ENCODE results near the gene CLRN2.
A peak's percentile ranks its signal among the peaks of the same experiment; 100 is the strongest.

Gene CLRN2

DNA sequence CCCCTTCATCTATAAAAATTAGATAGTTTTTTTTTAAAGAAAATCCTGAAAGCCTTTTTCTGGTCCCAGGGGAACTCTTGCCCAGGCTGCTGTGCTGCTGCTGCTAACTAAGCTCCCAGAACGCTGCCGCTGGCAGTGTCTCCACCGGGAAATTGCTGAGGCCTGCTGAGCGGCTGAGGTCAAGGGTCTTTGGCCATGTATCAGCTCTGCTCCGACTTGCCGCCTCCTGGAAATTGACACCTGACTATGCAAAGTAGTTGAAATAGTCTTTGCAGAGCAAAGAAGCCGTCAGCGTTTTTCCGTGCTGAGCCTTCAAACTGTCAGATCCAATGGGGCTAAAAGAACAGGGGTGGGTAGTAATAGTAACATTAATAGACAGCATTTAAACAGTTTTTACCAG lies 3.9 kb upstream of the CLRN2 start:
- Histone ChIP-seq H3K4me3 (ENCODE audit: low read depth in 1 of 2, low read length in 2 of 2) (peak overlapping the region; percentile 79 to 90), H3K27me3 (ENCODE audit: control insufficient read depth in 1 of 2, insufficient read depth in 2 of 2, low read length in 2 of 2) (no peaks in the 10 kb centered on the region), H3K9me3 (ENCODE audit: low read length) (no peaks in the 10 kb centered on the region), H3K36me3 (ENCODE audit: insufficient read depth, low read length) (peaks cover 13% of the 10 kb centered on the region), H3K4me1 (ENCODE audit: insufficient read depth, low read length) (peaks cover 17% of the 10 kb centered on the region), H3K9ac (ENCODE audit: low read length) (peak overlapping the region; percentile 51), H3K27ac (ENCODE audit: low read depth, low read length) (peak overlapping the region; percentile 50)

DNA sequence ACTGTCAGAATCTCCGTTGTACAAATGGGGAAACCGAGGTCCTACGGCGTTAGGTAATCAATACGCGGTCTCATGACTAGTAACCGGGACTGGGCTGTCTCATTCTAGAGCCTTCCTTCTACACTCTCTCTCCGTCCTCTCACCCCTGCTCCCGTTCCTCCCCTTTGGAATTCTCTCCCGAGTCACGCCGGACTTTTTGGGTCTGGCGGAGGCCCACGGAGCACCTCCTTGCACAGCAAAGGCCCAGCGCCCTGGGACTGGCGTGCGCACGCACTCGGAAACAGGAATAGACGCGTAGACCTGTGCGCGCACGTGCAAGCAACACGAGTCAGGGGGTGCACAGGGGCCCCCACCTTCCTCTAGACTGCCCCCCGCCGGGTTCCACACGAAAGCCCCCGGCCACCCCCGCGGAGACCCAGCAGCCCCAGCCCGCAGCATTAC lies 3.4 kb upstream of the CLRN2 start:
- H3K4me1 ChIP-seq (ENCODE audit: insufficient read depth, low read length) = peaks cover 17% of the 10 kb centered on the region
- no peaks in the 10 kb centered on the region for H3K9me3 ChIP-seq (ENCODE audit: low read length)
- H3K9ac ChIP-seq (ENCODE audit: low read length) = peak overlapping the region; percentile 51
- peaks cover 13% of the 10 kb centered on the region for H3K36me3 ChIP-seq (ENCODE audit: insufficient read depth, low read length)
- H3K27ac ChIP-seq (ENCODE audit: low read depth, low read length) = peak overlapping the region; percentile 50
- no peaks in the 10 kb centered on the region for H3K27me3 ChIP-seq (ENCODE audit: control insufficient read depth in 1 of 2, insufficient read depth in 2 of 2, low read length in 2 of 2)
- H3K4me3 ChIP-seq (ENCODE audit: low read depth in 1 of 2, low read length in 2 of 2) = peak overlapping the region; percentile 79 to 90

DNA sequence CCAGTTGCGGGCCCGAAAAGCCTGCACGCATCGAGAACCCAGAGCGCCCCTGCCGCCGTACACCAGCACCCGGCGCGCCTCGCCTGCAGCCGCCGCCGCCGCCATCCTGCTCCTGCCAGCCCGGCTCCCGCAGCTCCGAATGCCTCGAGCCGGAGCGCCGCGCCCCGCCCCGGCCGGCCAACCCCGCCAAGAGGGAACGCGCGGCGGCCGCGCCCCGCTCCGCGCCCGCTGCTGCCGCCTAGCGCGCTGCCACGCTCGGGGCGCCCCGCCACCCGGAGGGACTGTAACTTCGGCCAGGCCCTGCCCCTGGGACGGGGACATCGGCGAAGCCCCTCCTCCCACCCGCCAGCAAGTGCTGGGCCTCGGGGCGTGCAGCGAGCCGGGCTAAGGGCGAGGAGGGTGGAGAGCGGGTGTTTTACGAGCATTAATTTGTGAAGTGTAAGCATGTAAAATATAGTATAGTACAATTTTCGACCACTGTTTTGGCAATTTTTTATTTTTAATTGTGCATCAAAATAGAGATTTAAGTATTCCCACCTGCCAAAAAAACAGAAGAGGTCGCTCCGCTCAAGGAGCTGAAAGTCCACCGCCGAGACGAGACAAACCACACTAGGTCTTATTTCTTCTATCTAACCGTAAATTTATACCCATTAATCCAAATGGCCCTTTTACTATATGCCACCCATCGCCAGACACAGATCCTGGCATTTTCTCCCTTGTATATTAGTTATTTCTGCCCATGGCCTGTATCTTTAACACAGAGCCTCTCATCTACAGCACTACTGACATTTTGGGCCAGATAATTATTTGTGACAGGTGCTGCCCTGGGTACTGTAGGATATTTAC lies 2.8 kb upstream of the CLRN2 start, which contains the start of gene QDPR:
TSS of gene QDPR (minus strand) at position 141 of the 846 bp plus-strand sequence. CDS start at position 105, 36 bp downstream.
- Histone ChIP-seq H3K9me3 (ENCODE audit: low read length) (no peaks in the 10 kb centered on the region), H3K4me1 (ENCODE audit: insufficient read depth, low read length) (peaks cover 17% of the 10 kb centered on the region), H3K36me3 (ENCODE audit: insufficient read depth, low read length) (peaks cover 10% of the 10 kb centered on the region), H3K27me3 (ENCODE audit: control insufficient read depth in 1 of 2, insufficient read depth in 2 of 2, low read length in 2 of 2) (no peaks in the 10 kb centered on the region), H3K9ac (ENCODE audit: low read length) (peak within 1 kb of the TSS; percentile 51), H3K4me3 (ENCODE audit: low read depth in 1 of 2, low read length in 2 of 2) (peak within 1 kb of the TSS; percentile 79 to 90), H3K27ac (ENCODE audit: low read depth, low read length) (peak within 1 kb of the TSS; percentile 67)

DNA sequence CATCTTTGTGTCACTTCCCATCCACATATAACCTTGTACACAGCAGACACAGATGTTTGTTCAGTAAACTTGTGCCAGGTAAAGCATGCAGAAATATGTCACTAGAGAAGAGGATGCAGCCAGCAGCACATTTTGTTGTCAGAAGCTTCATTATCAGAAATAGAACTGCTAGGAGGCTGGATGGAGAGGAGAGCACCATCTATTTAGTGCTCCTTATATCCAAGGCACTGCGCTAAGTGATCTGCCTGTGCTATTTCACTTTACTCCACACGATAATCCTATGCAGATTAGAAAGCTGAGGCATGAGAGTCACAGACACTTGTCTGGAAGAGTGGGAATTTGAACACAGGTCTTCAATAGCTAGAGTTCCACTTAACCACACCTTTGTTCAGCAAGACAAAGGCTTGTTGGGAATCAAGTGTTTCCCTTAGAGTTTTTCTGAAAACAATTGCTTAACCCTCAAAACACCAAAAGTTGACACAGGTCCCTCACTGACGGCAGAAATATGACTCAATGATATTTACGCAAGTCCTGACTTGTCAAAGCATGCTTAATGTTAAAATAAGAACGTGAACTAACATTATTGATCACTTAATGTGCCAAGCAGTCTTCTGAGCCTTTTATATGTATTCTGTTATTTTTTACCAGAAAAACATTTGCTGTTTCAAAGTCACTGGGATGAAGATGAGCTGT lies 1.8 kb upstream of the CLRN2 start:
- Histone ChIP-seq H3K4me1 (ENCODE audit: insufficient read depth, low read length) (peaks cover 17% of the 10 kb centered on the region), H3K36me3 (ENCODE audit: insufficient read depth, low read length) (peaks cover 8% of the 10 kb centered on the region), H3K27me3 (ENCODE audit: control insufficient read depth in 1 of 2, insufficient read depth in 2 of 2, low read length in 2 of 2) (no peaks in the 10 kb centered on the region), H3K9ac (ENCODE audit: low read length) (no peak overlapping the region), H3K27ac (ENCODE audit: low read depth, low read length) (no peak overlapping the region), H3K4me3 (ENCODE audit: low read depth in 1 of 2, low read length in 2 of 2) (no peak overlapping the region), H3K9me3 (ENCODE audit: low read length) (no peaks in the 10 kb centered on the region)

DNA sequence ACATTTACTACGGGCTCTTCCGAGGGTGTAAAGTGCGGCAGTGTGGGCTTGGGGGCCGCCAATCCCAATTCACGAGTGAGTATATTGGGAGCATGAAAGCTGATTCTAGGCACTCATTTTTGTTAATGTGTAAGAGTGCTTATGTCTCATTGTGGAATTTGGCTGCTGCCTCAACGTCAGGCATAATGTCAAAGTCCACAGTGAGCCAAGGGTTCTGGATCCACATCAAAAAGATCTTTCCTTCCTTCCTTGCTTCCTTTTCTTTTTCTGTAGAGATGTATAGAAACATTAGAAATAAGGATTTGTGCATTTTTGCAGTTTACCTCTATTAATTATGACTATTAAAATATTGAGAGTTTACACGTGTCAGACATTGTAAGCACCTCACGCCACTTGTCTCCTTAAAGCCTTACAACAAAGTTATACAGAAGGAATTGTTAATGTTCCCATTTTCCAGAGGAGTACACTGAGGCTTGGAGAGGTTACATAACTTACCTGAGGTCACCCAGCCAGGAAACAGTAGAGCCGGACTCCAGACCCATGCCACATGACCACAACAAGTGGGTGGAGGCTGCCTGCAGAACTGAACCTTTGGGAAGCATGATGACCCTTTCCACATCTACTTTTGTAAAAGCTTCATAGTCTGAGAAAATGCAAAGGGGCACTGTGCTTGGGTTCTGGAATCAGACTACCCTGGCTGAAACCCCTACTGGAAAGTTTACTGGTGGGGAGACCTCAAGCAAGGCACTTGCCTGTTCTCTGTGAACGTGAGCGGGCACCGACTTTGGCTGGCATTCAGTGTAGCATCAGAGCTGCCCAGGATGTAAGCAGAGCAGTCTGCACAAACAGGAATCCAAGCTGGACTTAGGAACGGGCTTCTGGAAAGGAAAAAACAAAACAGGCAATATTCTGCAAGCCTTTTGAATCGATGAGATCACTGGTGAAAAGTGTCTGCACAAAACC lies 761 bp downstream of the CLRN2 start:
- Histone ChIP-seq H3K4me1 (ENCODE audit: insufficient read depth, low read length) (peaks cover 9% of the 10 kb centered on the region), H3K9me3 (ENCODE audit: low read length) (no peaks in the 10 kb centered on the region), H3K36me3 (ENCODE audit: insufficient read depth, low read length) (no peaks in the 10 kb centered on the region), H3K9ac (ENCODE audit: low read length) (no peak overlapping the region), H3K4me3 (ENCODE audit: low read depth in 1 of 2, low read length in 2 of 2) (no peak overlapping the region), H3K27me3 (ENCODE audit: control insufficient read depth in 1 of 2, insufficient read depth in 2 of 2, low read length in 2 of 2) (no peaks in the 10 kb centered on the region), H3K27ac (ENCODE audit: low read depth, low read length) (no peak overlapping the region)

DNA sequence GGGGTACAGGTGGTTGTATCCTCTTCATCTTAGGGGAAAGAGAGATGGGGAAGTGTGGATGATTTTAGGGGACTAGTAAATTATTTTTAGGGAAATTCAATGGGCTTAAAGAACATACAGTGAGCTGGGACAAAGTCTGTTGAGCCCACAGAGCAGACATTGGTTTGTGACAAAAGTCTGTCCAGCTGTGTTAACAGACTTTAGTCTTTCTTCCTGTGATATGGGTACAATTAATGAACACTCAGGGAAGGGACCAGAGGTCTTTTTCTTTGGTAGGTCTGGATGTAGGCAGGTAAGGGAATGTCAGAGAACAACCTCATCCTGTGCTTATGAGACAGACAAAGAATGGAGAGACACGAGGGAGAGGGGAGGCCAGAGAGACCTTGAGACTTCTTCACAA lies 2.0 kb downstream of the CLRN2 start:
- Histone ChIP-seq H3K4me1 (ENCODE audit: insufficient read depth, low read length) (peaks cover 7% of the 10 kb centered on the region), H3K9me3 (ENCODE audit: low read length) (no peaks in the 10 kb centered on the region), H3K27me3 (ENCODE audit: control insufficient read depth in 1 of 2, insufficient read depth in 2 of 2, low read length in 2 of 2) (no peaks in the 10 kb centered on the region), H3K9ac (ENCODE audit: low read length) (no peak overlapping the region), H3K4me3 (ENCODE audit: low read depth in 1 of 2, low read length in 2 of 2) (no peak overlapping the region), H3K36me3 (ENCODE audit: insufficient read depth, low read length) (no peaks in the 10 kb centered on the region), H3K27ac (ENCODE audit: low read depth, low read length) (no peak overlapping the region)

DNA sequence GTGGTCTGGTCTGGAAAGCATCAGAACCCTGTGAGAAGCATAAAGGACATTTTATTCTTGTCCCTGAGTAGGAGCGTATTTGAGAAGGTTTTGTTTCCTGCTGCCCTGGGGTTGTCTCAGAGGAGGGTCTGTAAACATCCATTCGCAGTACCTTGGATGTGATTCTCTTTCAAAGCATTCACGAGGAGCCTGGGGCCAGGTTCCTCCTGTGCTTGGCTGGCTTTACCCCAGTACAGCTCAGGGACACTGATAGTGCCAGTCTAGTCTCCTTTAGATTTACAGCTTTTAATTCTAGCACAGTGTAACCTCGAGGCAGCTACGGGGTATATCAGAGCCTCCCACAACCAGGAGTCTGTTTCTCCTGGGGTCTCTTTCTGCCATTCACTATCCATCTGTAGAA lies 2.7 kb downstream of the CLRN2 start:
- Histone ChIP-seq H3K4me3 (ENCODE audit: low read depth in 1 of 2, low read length in 2 of 2) (no peak overlapping the region), H3K27me3 (ENCODE audit: control insufficient read depth in 1 of 2, insufficient read depth in 2 of 2, low read length in 2 of 2) (no peaks in the 10 kb centered on the region), H3K4me1 (ENCODE audit: insufficient read depth, low read length) (peaks cover 2% of the 10 kb centered on the region), H3K36me3 (ENCODE audit: insufficient read depth, low read length) (no peaks in the 10 kb centered on the region), H3K9me3 (ENCODE audit: low read length) (no peaks in the 10 kb centered on the region), H3K27ac (ENCODE audit: low read depth, low read length) (no peak overlapping the region), H3K9ac (ENCODE audit: low read length) (no peak overlapping the region)

DNA sequence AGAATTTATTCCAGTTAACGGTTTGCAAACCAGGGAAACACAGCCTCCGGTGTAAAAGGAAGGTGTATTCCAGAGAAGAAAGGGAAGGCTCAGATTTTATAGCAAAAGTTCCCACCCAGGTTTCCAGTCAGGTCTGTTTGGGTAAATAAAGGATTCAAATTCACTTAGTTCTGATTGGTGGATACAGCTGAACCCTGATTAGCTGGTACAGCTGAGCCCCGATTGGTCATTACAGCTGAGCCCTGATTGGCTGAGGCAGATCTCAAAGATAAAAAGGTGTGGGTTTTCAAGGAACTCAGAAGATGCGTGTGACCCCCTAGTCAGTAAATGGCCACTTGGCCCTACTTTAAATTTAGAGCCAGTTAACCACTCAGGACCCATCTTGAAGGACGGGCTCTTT lies 6.6 kb downstream of the CLRN2 start:
- H3K9ac ChIP-seq (ENCODE audit: low read length) = no peak overlapping the region
- H3K27me3 ChIP-seq (ENCODE audit: control insufficient read depth in 1 of 2, insufficient read depth in 2 of 2, low read length in 2 of 2) = no peaks in the 10 kb centered on the region
- H3K36me3 ChIP-seq (ENCODE audit: insufficient read depth, low read length) = no peaks in the 10 kb centered on the region
- H3K4me3 ChIP-seq (ENCODE audit: low read depth in 1 of 2, low read length in 2 of 2) = no peak overlapping the region
- no peaks in the 10 kb centered on the region for H3K4me1 ChIP-seq (ENCODE audit: insufficient read depth, low read length)
- H3K27ac ChIP-seq (ENCODE audit: low read depth, low read length) = no peak overlapping the region
- no peaks in the 10 kb centered on the region for H3K9me3 ChIP-seq (ENCODE audit: low read length)

DNA sequence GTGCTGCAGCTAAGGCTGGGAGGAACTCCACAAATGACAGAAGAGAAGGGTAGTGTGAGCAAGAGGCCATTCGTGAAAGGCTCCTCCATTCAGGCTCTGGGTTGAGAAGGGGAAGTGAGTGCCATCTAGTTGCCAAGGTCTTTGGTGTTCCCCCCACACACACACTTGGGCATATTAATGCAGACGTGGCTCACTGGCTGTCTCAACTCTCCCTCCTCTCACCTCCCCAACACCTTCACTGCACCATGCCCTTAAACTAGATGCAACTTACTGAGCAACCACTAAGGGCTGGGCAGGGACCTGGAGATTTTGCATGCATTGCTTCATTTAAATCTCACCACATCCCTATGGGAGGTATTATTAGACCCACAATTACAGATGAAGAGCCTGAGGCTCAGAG lies 8.7 kb downstream of the CLRN2 start:
- Histone ChIP-seq H3K9me3 (ENCODE audit: low read length) (no peaks in the 10 kb centered on the region), H3K36me3 (ENCODE audit: insufficient read depth, low read length) (no peaks in the 10 kb centered on the region), H3K27ac (ENCODE audit: low read depth, low read length) (no peak overlapping the region), H3K4me1 (ENCODE audit: insufficient read depth, low read length) (no peaks in the 10 kb centered on the region), H3K9ac (ENCODE audit: low read length) (no peak overlapping the region), H3K27me3 (ENCODE audit: control insufficient read depth in 1 of 2, insufficient read depth in 2 of 2, low read length in 2 of 2) (no peaks in the 10 kb centered on the region), H3K4me3 (ENCODE audit: low read depth in 1 of 2, low read length in 2 of 2) (no peak overlapping the region)

DNA sequence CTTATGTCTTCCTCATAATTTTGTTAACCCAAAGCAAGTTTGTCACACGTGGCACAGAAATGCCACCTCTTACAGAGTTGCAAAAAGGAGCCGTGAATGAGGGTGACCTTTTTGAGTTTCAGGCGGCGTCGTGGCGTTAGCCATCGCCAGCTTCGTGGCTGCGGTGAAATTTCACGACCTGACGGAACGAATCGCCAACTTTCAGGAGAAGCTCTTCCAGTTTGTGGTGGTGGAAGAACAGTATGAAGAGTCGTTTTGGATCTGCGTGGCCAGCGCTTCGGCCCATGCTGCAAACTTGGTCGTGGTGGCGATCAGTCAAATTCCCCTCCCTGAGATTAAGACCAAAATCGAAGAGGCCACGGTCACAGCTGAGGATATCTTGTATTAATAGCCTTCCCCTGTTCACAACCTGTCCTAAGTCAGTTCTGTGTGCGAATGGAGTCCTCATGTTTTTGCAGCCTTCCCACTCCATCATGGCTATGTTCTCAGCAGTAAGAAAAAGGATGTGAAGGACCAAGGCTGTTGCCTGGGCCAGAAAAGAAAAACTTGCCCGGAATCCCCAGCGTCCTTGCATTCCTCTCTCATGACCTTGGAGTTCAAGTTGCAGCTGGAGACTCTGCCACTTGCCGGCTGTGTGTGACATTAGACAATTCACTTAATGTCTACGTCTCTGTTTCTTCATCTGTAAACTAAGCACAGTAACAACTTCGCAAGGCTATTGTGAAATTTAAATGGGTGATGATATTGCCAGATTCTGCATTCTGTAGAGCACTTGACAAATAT lies 11.9 kb downstream of the CLRN2 start:
- no peak overlapping the region for H3K4me3 ChIP-seq (ENCODE audit: low read depth in 1 of 2, low read length in 2 of 2)
- no peaks in the 10 kb centered on the region for H3K36me3 ChIP-seq (ENCODE audit: insufficient read depth, low read length)
- H3K4me1 ChIP-seq (ENCODE audit: insufficient read depth, low read length) = no peaks in the 10 kb centered on the region
- H3K27ac ChIP-seq (ENCODE audit: low read depth, low read length) = no peak overlapping the region
- no peaks in the 10 kb centered on the region for H3K9me3 ChIP-seq (ENCODE audit: low read length)
- H3K27me3 ChIP-seq (ENCODE audit: control insufficient read depth in 1 of 2, insufficient read depth in 2 of 2, low read length in 2 of 2) = no peaks in the 10 kb centered on the region
- no peak overlapping the region for H3K9ac ChIP-seq (ENCODE audit: low read length)

Measured in muscle layer of colon (tissue), 2 donors.